DMS153 treated with DMSO at 0.1 percent for 48 hours (cell line): ENCODE data around the gene TCF3.

ENCODE experiments used
- DNase-seq: peaks from one replicate; lab custom pipeline; 2025; ENCODE audit not compliant: unreplicated experiment; lab: John Stamatoyannopoulos, UW

Gene TCF3

GRCh38 chr19:1587872-1588271 is 64.5 kb downstream of the TCF3 start:
- no peak for DNase-seq

- DNase-seq, result no peak
Observed at GRCh38 chr19:1585243-1585580, 67.2 kb downstream of the TCF3 start.

- DNase-seq, result no peak
Observed at GRCh38 chr19:1584500-1585242, 67.7 kb downstream of the TCF3 start.

GRCh38 chr19:1582201-1582600 is 70.2 kb downstream of the TCF3 start:
- no peak for DNase-seq

GRCh38 chr19:1580957-1581356 is 71.5 kb downstream of the TCF3 start:
- no peak for DNase-seq

GRCh38 chr19:1580382-1580781 is 72.0 kb downstream of the TCF3 start:
- no peak for DNase-seq

- DNase-seq, result no peak
Observed at GRCh38 chr19:1579222-1579621, 73.2 kb downstream of the TCF3 start.

- no peak for DNase-seq
Observed at GRCh38 chr19:1577929-1578618, 74.3 kb downstream of the TCF3 start.

- no peak for DNase-seq
Observed at GRCh38 chr19:1577090-1577928, 75.1 kb downstream of the TCF3 start.

GRCh38 chr19:1576242-1577089 is 75.9 kb downstream of the TCF3 start:
- no peak for DNase-seq

GRCh38 chr19:1575323-1576241 is 76.8 kb downstream of the TCF3 start:
- no peak for DNase-seq

- DNase-seq, result no peak
Observed at GRCh38 chr19:1574354-1575136, 77.9 kb downstream of the TCF3 start.

- DNase-seq, result no peak
Observed at GRCh38 chr19:1572795-1573194, 79.6 kb downstream of the TCF3 start.

- no peak for DNase-seq
Observed at GRCh38 chr19:1571358-1571757, 81.1 kb downstream of the TCF3 start.

GRCh38 chr19:1570836-1571235 is 81.6 kb downstream of the TCF3 start:
- no peak for DNase-seq

- no peak for DNase-seq
Observed at GRCh38 chr19:1569997-1570396, 82.4 kb downstream of the TCF3 start.

GRCh38 chr19:1568320-1569019 is 83.9 kb downstream of the TCF3 start, which contains the start of gene MEX3D:
TSS of gene MEX3D (minus strand) at chr19:1568325. CDS start at chr19:1568058, 267 bp downstream.
- no peak for DNase-seq

GRCh38 chr19:1567848-1568227 is 84.6 kb downstream of the TCF3 start:
- no peak for DNase-seq
